Chondrocyte (in vitro differentiated cells): Measurements from ENCODE around the gene ASB16. TPM values are rescaled to one million over a fixed set of nuclear protein-coding genes. Genes with fewer than 3 reads are reported as not detected.

ENCODE experiments used
- DNase-seq: peaks from one replicate; pipeline ENCODE4 v3.0.0; 2021; ENCODE audit warnings: mixed read lengths, low spot score
- H3K27ac Mint-ChIP-seq: one replicate; pipeline ENCODE4 v1.8.0; 2021; ENCODE audit warnings: mild to moderate bottlenecking, moderate library complexity, mixed read lengths; ENCODE audit not compliant: unreplicated experiment
- H3K27me3 Mint-ChIP-seq: 2 replicates; pipeline ENCODE4 v1.8.0; 2021; ENCODE audit warnings: low read depth, mixed read lengths
- H3K36me3 Mint-ChIP-seq: 2 replicates; pipeline ENCODE4 v1.8.0; 2021; ENCODE audit warnings: low read depth, mixed read lengths
- H3K4me1 Mint-ChIP-seq: 2 replicates; pipeline ENCODE4 v1.8.0; 2021; ENCODE audit warnings: low read depth, mild to moderate bottlenecking, mixed read lengths
- H3K4me3 Mint-ChIP-seq: one replicate; pipeline ENCODE4 v1.8.0; 2021; ENCODE audit warnings: mild to moderate bottlenecking, moderate library complexity, mixed read lengths; ENCODE audit not compliant: unreplicated experiment
- H3K9me3 Mint-ChIP-seq: 2 replicates; pipeline ENCODE4 v1.8.0; 2021; ENCODE audit warnings: low read depth, mixed read lengths
- CTCF ChIP-seq: fragments of 200-600 bp; sonication (generic); IDR thresholded peaks from 2 replicates; pipeline ENCODE4 v1.5.0; 2021; ENCODE audit warnings: antibody characterized with exemption, mild to moderate bottlenecking, moderate library complexity
- total RNA-seq: library from RNA; stranded (reverse); gene quantifications from 3 replicates; pipeline ENCODE4 v1.2.1, GENCODE V29; 2021

ASB16 gene
- total RNA-seq, 1 donor from 2014 or later, result not detected

- no peak overlapping the region for H3K27ac Mint-ChIP-seq
- no peaks in the 10 kb centered on the region for H3K27me3 Mint-ChIP-seq
- DNase-seq, result no peak
- no peaks in the 10 kb centered on the region for H3K9me3 Mint-ChIP-seq
- H3K4me1 Mint-ChIP-seq, result no peaks in the 10 kb centered on the region
- H3K36me3 Mint-ChIP-seq, result peaks cover 13% of the 10 kb centered on the region
- no peak overlapping the region for H3K4me3 Mint-ChIP-seq
- no peak for TF ChIP-seq CTCF
Measured at GRCh38 chr17:44177640-44178039, 7.1 kb downstream of the ASB16 start.

- H3K27me3 Mint-ChIP-seq, result no peaks in the 10 kb centered on the region
- H3K4me3 Mint-ChIP-seq, result no peak overlapping the region
- H3K4me1 Mint-ChIP-seq, result no peaks in the 10 kb centered on the region
- TF ChIP-seq CTCF, result no peak
- H3K27ac Mint-ChIP-seq, result no peak overlapping the region
- no peak for DNase-seq
- peaks cover 13% of the 10 kb centered on the region for H3K36me3 Mint-ChIP-seq
- no peaks in the 10 kb centered on the region for H3K9me3 Mint-ChIP-seq
Measured at GRCh38 chr17:44178133-44178532, 7.6 kb downstream of the ASB16 start.

- Mint-ChIP-seq H3K27me3 (no peaks in the 10 kb centered on the region), H3K4me1 (peaks cover 19% of the 10 kb centered on the region), H3K9me3 (no peaks in the 10 kb centered on the region), H3K36me3 (peaks cover 8% of the 10 kb centered on the region), H3K27ac (no peak overlapping the region), H3K4me3 (no peak overlapping the region)
- no peak for TF ChIP-seq CTCF
- no peak for DNase-seq
Measured at GRCh38 chr17:44183024-44183423, 12.5 kb downstream of the ASB16 start.

- Mint-ChIP-seq H3K27ac (no peak overlapping the region), H3K4me1 (peaks cover 29% of the 10 kb centered on the region), H3K4me3 (no peak overlapping the region), H3K36me3 (peaks cover 5% of the 10 kb centered on the region), H3K9me3 (no peaks in the 10 kb centered on the region), H3K27me3 (no peaks in the 10 kb centered on the region)
- TF ChIP-seq CTCF, result no peak
- no peak for DNase-seq
Measured at GRCh38 chr17:44184212-44184810, 13.8 kb downstream of the ASB16 start.

- Mint-ChIP-seq H3K4me1 (peaks cover 30% of the 10 kb centered on the region), H3K9me3 (no peaks in the 10 kb centered on the region), H3K27ac (peak within 1 kb of the TSS; percentile 99), H3K36me3 (peaks cover 10% of the 10 kb centered on the region), H3K4me3 (peak within 1 kb of the TSS; percentile 99), H3K27me3 (no peaks in the 10 kb centered on the region)
- peak; percentile 99 for DNase-seq
- TF ChIP-seq CTCF, result no peak
Measured at GRCh38 chr17:44186307-44187130, 16.0 kb downstream of the ASB16 start, which contains the start of gene TMUB2. TMUB2 (plus strand) TSS chr17:44186972; CDS start chr17:44187709, 737 bp downstream.
